ENCODE measurements around the gene GPR32.

GRCh38 chr19:50743537-50743936, 26.7 kb upstream of the GPR32 start:
- TF ChIP-seq CTCF (IDR thresholded peaks at IDR 0.05): no peak
- TF ChIP-seq CREB1 (CRISPR knock-in tag; IDR thresholded peaks at IDR 0.05): no peak
- no peak for TF ChIP-seq TCF7 (CRISPR knock-in tag; IDR thresholded peaks at IDR 0.05; ENCODE audit: low read depth)
- no peak for TF ChIP-seq FOXP4 (CRISPR knock-in tag; IDR thresholded peaks at IDR 0.05)
- TF ChIP-seq NR1H2 (CRISPR knock-in tag; IDR thresholded peaks at IDR 0.05): no peak
- TF ChIP-seq ATF3 (CRISPR knock-in tag; conservative IDR thresholded peaks at IDR 0.05): no peak
- no peak for TF ChIP-seq USF2 (CRISPR knock-in tag; IDR thresholded peaks at IDR 0.05)
- no peak for TF ChIP-seq KAT7 (CRISPR knock-in tag; IDR thresholded peaks at IDR 0.05; ENCODE audit: borderline replicate concordance)
- TF ChIP-seq IRF2 (CRISPR knock-in tag; IDR thresholded peaks at IDR 0.05; ENCODE audit: borderline replicate concordance, low read depth): no peak
- no peak for TF ChIP-seq IRF1 (CRISPR knock-in tag; IDR thresholded peaks at IDR 0.05)
- no peak for TF ChIP-seq MYBL2 (CRISPR knock-in tag; IDR thresholded peaks at IDR 0.05)
- no peak for TF ChIP-seq USF1 (CRISPR knock-in tag; IDR thresholded peaks at IDR 0.05)
- no peak for TF ChIP-seq ZNF281 (CRISPR knock-in tag; IDR thresholded peaks at IDR 0.05)
